Motor neuron (in vitro differentiated cells): ENCODE data around the gene TEF. TPM values are rescaled to one million over a fixed set of nuclear protein-coding genes. Genes with fewer than 3 reads are reported as not detected.

Experiments
- ATAC-seq, 8 experiments: fragments of 200-7000 bp; cut with Tn5 transposase; replicated peaks in 6 of 8; 2 replicates each; pipeline ENCODE4 v1.8.0; 2021; ENCODE audit warnings: mild to moderate bottlenecking in 8 of 8, moderate library complexity in 8 of 8
- H3K27ac ChIP-seq, 2 donors: fragments of 250-450 bp; sonication (Bioruptor Pico); 2 replicates each; pipeline ENCODE4 v1.9.0; 2021; ENCODE audit warnings: antibody characterized with exemption in 2 of 2, mild to moderate bottlenecking in 2 of 2, moderate library complexity in 1 of 2
- H3K4me1 ChIP-seq, 2 donors: fragments of 250-450 bp; sonication (Bioruptor Pico); replicated peaks in 1 of 2; 2 replicates each; pipeline ENCODE4 v1.6.1; 2021; ENCODE audit warnings: antibody characterized with exemption in 2 of 2, mild to moderate bottlenecking in 2 of 2, moderate library complexity in 1 of 2
- H3K4me3 ChIP-seq, 5 donors: fragments of 250-450 bp; sonication (Bioruptor Pico); 2 replicates each; pipeline ENCODE4 v1.9.0; 2021; ENCODE audit warnings: antibody characterized with exemption in 5 of 5, mild to moderate bottlenecking in 5 of 5, moderate library complexity in 4 of 5
- WGBS, 10 experiments: fragments of 450-650 bp; shearing (Covaris generic); methylation state at CpG; one replicate each; pipeline ENCODE4 v1.0.0; 2022; 5-methylcytosine and 5-hydroxymethylcytosine counted together
- in situ Hi-C, 9 experiments: fragments of 400-800 bp; cut with MboI; loops; one replicate each; pipeline ENCODE4 v1.15.0; 2021; ENCODE audit warnings: low sequenced_read_pairs in 9 of 9, low pct_unique_long_range_greater_than_20kb in 2 of 9; ENCODE audit not compliant: unreplicated experiment in 9 of 9
- total RNA-seq, 8 experiments: library from RNA; unstranded; fragments of 300-600 nt; gene quantifications; 2 replicates each; pipeline versions ENCODE4 v1.2.3 to v1.2.4, GENCODE V29; 2022

The TEF gene
- total RNA-seq = 1 to 10 TPM; 3.1 to 6.6 (median 4.9) TPM

- Histone ChIP-seq H3K27ac (peak within 1 kb of the TSS; percentile 90 to 95), H3K4me1 (peaks cover 18 to 20% of the 10 kb centered on the region in 2 donors), H3K4me3 (peak within 1 kb of the TSS; percentile 77 to 97 (median 86))
- WGBS, 10 experiments = 0% methylated on average over 3 to 8 of the region's 84 CpGs; no CpG with 5 or more reads in 8 of the 10 experiments
- in situ Hi-C loops = no loop called here
- peak; percentile 84 to 93 (median 91) for ATAC-seq
These were observed at the start of gene TEF for GRCh38 chr22:41381329-41382097. Gene TEF, plus strand, starts transcription at chr22:41381942. Its CDS starts 103 bp downstream, at chr22:41382045.

GRCh38 chr22:41332217-41332939 is 49.4 kb upstream of the TEF start:
- H3K4me1 ChIP-seq = no peaks in the 10 kb centered on the region
- H3K4me3 ChIP-seq = no peak overlapping the region
- ATAC-seq = peak in 1 of 8 experiments; percentile 91
- in situ Hi-C loops = no loop called here
- H3K27ac ChIP-seq = no peak overlapping the region
- WGBS, 10 experiments = 50 to 100% (median 83%) methylated on average over 1 to 9 of the region's 15 CpGs; no CpG with 5 or more reads in 2 of the 10 experiments

- in situ Hi-C loops = no loop called here
- no peak overlapping the region for H3K4me3 ChIP-seq
- H3K27ac ChIP-seq = no peak overlapping the region
- ATAC-seq = no peak
- H3K4me1 ChIP-seq = no peaks in the 10 kb centered on the region
- WGBS, 10 experiments = 94 to 100% (median 100%) methylated on average over 1 to 3 of the region's 3 CpGs; no CpG with 5 or more reads in 5 of the 10 experiments
These were observed 47.9 kb upstream of the TEF start for GRCh38 chr22:41333806-41334205.

GRCh38 chr22:41334215-41334614 is 47.5 kb upstream of the TEF start:
- WGBS, 10 experiments = 88 to 100% (median 96%) methylated on average over 1 to 3 of the region's 3 CpGs; no CpG with 5 or more reads in 4 of the 10 experiments
- H3K4me1 ChIP-seq = no peaks in the 10 kb centered on the region
- in situ Hi-C loops = no loop called here
- ATAC-seq = no peak
- no peak overlapping the region for H3K4me3 ChIP-seq
- no peak overlapping the region for H3K27ac ChIP-seq

- Histone ChIP-seq H3K4me1 (no peaks in the 10 kb centered on the region), H3K27ac (no peak overlapping the region), H3K4me3 (no peak overlapping the region)
- ATAC-seq = no peak
- in situ Hi-C loops = no loop called here
- WGBS, 10 experiments = 80 to 100% (median 90%) methylated on average over 1 to 4 of the region's 11 CpGs; no CpG with 5 or more reads in 4 of the 10 experiments
These were observed 46.6 kb upstream of the TEF start for GRCh38 chr22:41334951-41335635.

GRCh38 chr22:41338614-41339212 is 43.0 kb upstream of the TEF start:
- H3K4me1 ChIP-seq = no peaks in the 10 kb centered on the region
- no peak overlapping the region for H3K4me3 ChIP-seq
- peak in 2 of 8 experiments; percentile 68 to 77 for ATAC-seq
- in situ Hi-C loops = no loop called here
- H3K27ac ChIP-seq = no peak overlapping the region
- 50% methylated on average over 1 of the region's 14 CpGs; no CpG with 5 or more reads in 9 of the 10 experiments for WGBS, 10 experiments

- Histone ChIP-seq H3K4me1 (no peaks in the 10 kb centered on the region), H3K4me3 (no peak overlapping the region), H3K27ac (no peak overlapping the region)
- ATAC-seq = no peak
- in situ Hi-C loops = no loop called here
- 88 to 100% methylated on average over 2 to 5 of the region's 18 CpGs; no CpG with 5 or more reads in 8 of the 10 experiments for WGBS, 10 experiments
These were observed 41.9 kb upstream of the TEF start for GRCh38 chr22:41339823-41340222.

GRCh38 chr22:41340357-41340756 is 41.4 kb upstream of the TEF start:
- ATAC-seq = peak in 2 of 8 experiments; percentile 13 to 16
- no peak overlapping the region for H3K27ac ChIP-seq
- no peaks in the 10 kb centered on the region for H3K4me1 ChIP-seq
- in situ Hi-C loops = no loop called here
- H3K4me3 ChIP-seq = no peak overlapping the region
- 40 to 87% (median 60%) methylated on average over 1 to 7 of the region's 11 CpGs; no CpG with 5 or more reads in 7 of the 10 experiments for WGBS, 10 experiments

- Histone ChIP-seq H3K4me3 (no peak overlapping the region), H3K27ac (no peak overlapping the region), H3K4me1 (no peaks in the 10 kb centered on the region)
- in situ Hi-C loops = no loop called here
- WGBS, 10 experiments = 92 to 100% (median 92%) methylated on average over 1 to 4 of the region's 8 CpGs; no CpG with 5 or more reads in 7 of the 10 experiments
- ATAC-seq = no peak
These were observed 40.7 kb upstream of the TEF start for GRCh38 chr22:41341012-41341411.

- Histone ChIP-seq H3K4me1 (no peaks in the 10 kb centered on the region), H3K4me3 (no peak overlapping the region), H3K27ac (no peak overlapping the region)
- peak in 3 of 8 experiments; percentile 10 to 51 (median 45) for ATAC-seq
- in situ Hi-C loops = no loop called here
- 72 to 100% (median 100%) methylated on average over 1 to 3 of the region's 3 CpGs; no CpG with 5 or more reads in 5 of the 10 experiments for WGBS, 10 experiments
These were observed 39.8 kb upstream of the TEF start for GRCh38 chr22:41341990-41342389.

GRCh38 chr22:41343300-41343699 is 38.4 kb upstream of the TEF start:
- H3K27ac ChIP-seq = no peak overlapping the region
- 90 to 100% (median 96%) methylated on average over 2 to 5 of the region's 18 CpGs; no CpG with 5 or more reads in 6 of the 10 experiments for WGBS, 10 experiments
- in situ Hi-C loops = no loop called here
- peak in 1 of 8 experiments; percentile 8 for ATAC-seq
- no peaks in the 10 kb centered on the region for H3K4me1 ChIP-seq
- H3K4me3 ChIP-seq = no peak overlapping the region

GRCh38 chr22:41343717-41344116 is 38.0 kb upstream of the TEF start:
- in situ Hi-C loops = no loop called here
- no peak overlapping the region for H3K4me3 ChIP-seq
- WGBS, 10 experiments = 100% methylated on average over 2 to 4 of the region's 9 CpGs; no CpG with 5 or more reads in 8 of the 10 experiments
- ATAC-seq = peak in 1 of 8 experiments; percentile 14
- no peaks in the 10 kb centered on the region for H3K4me1 ChIP-seq
- H3K27ac ChIP-seq = no peak overlapping the region
